ENCODE data around the gene ZBTB20. TPM values are rescaled to one million over a fixed set of nuclear protein-coding genes. Genes with fewer than 3 reads are reported as not detected.

ZBTB20 gene
- total and polyA plus RNA-seq, 2 donors (not counting 1 experiment from before 2014, with no cell fraction given) = 4.0 to 123 TPM

DNA sequence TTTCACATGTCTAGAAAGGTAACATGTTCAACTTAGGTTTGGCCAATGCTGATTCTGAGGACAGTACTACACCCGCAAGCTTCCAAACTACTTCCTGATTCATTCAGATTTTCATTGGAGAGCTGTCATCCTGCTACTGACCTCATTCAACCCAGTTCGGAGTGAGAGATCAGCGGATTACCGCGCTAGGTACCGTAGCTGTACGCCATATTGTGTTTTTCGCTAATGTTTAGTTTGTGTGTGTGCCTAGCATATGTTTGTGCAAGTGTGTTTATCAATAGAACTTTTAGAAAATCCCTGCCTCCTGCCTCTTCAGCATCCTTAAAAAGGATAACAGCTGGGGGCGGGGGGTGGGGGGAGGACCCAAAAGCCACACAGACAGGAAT is 1.1 kb downstream of the ZBTB20 start:
- CTCF ChIA-PET = interaction anchor here (0.7 to 1.4 kb wide), 4 partner anchors 23 to 55 kb away, joined by 3 read pairs; no protein-coding TSS in a partner anchor
- TF ChIP-seq, protein P1, sequence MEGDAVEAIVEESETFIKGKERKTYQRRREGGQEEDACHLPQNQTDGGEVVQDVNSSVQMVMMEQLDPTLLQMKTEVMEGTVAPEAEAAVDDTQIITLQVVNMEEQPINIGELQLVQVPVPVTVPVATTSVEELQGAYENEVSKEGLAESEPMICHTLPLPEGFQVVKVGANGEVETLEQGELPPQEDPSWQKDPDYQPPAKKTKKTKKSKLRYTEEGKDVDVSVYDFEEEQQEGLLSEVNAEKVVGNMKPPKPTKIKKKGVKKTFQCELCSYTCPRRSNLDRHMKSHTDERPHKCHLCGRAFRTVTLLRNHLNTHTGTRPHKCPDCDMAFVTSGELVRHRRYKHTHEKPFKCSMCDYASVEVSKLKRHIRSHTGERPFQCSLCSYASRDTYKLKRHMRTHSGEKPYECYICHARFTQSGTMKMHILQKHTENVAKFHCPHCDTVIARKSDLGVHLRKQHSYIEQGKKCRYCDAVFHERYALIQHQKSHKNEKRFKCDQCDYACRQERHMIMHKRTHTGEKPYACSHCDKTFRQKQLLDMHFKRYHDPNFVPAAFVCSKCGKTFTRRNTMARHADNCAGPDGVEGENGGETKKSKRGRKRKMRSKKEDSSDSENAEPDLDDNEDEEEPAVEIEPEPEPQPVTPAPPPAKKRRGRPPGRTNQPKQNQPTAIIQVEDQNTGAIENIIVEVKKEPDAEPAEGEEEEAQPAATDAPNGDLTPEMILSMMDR (IDR thresholded peaks at IDR 0.05) = no peak
- TF ChIP-seq EZH2 (IDR thresholded peaks at IDR 0.05; ENCODE audit: borderline replicate concordance, insufficient read depth, low read depth, low read length, poor library complexity, severe bottlenecking) = no peak
- H3K4me3 ChIP-seq (ENCODE audit: control extremely low read depth in 1 of 5, extremely low read depth in 1 of 5, insufficient read depth in 1 of 5, low read depth in 2 of 5, low read length in 4 of 5) = peak overlapping the region; percentile 77 to 84 (median 82)

DNA sequence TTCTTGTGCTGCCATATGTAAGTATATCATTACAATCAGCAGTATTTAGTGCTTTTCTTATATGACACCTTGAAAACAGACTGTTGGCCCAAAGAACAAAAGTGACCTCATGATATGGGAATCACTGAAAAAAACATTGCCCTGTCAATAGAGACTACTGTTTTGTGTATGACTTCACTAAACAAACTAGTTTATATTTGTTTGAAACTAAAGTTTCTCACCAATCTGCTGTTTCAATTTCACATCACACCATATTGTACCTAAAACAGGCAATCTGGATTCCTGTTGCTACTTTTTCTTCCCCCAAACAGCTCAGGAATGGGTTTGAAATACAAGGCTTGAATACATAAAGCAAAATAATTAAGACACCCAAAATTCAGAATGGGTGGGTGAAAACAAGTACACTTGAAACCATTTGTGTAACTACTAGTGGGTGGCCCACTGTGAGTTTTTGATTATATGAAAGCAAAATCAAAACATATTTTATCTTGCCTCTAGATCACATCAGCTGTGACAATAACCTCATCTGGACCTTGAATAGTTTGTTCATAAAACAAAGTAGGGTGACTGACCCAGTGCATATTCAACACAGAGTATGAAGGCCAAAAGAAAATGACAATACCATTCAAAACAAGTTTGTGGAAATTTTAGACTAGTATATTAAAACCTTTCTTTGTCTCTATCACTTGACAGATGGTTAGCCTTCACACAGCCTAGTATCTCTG is 5.9 kb downstream of the ZBTB20 start:
- H3K4me3 Mint-ChIP-seq = no peak overlapping the region
- Histone ChIP-seq H3K27me3 (replicated peaks in 1 of 4; ENCODE audit: control extremely low read depth in 1 of 4, control insufficient read depth in 3 of 4, insufficient read depth in 4 of 4, low read length in 3 of 4) (no peaks in the 10 kb centered on the region), H3K79me2 (ENCODE audit: control insufficient read depth, insufficient read depth, low read length) (peaks cover 80% of the 10 kb centered on the region), H4K20me1 (ENCODE audit: control insufficient read depth, insufficient read depth, low read length, poor library complexity, severe bottlenecking) (peaks cover 13% of the 10 kb centered on the region), H2AFZ (ENCODE audit: insufficient read depth, low read depth, low read length, poor library complexity, severe bottlenecking) (no peak overlapping the region), H3K36me3 (replicated peaks in 1 of 2; ENCODE audit: control extremely low read depth in 1 of 2, control insufficient read depth in 1 of 2, extremely low read depth in 1 of 2, insufficient read depth in 2 of 2, low read length in 1 of 2) (peaks cover 0 to 3% of the 10 kb centered on the region in 2 experiments), H3K27ac (ENCODE audit: low read length in 2 of 2) (no peak overlapping the region), H3K4me3 (ENCODE audit: control extremely low read depth in 1 of 5, extremely low read depth in 1 of 5, insufficient read depth in 1 of 5, low read depth in 2 of 5, low read length in 4 of 5) (no peak overlapping the region), H3K4me2 (replicated peaks; ENCODE audit: low read depth, low read length, poor library complexity, severe bottlenecking) (no peak overlapping the region), H3K9me3 (ENCODE audit: control extremely low read depth in 1 of 3, control insufficient read depth in 2 of 3, insufficient read depth in 1 of 3, low read length in 2 of 3) (no peaks in the 10 kb centered on the region), H3K9ac (ENCODE audit: low read length) (no peak overlapping the region), H3K4me1 (ENCODE audit: control insufficient read depth in 2 of 2, insufficient read depth in 2 of 2, low read length in 2 of 2) (peaks cover 5 to 9% of the 10 kb centered on the region in 2 donors)
- H3K27ac Mint-ChIP-seq = no peak overlapping the region
- POLR2A ChIA-PET = no interaction called here
- CTCF ChIA-PET = no interaction called here
- intact Hi-C loops (cut with micrococcal nuclease) = loop anchor here (10.0 kb wide), 2 partner anchors 1086 to 1306 kb away; partner anchors contain the start of genes CCDC191, GRAMD1C and QTRT2
- H3K4me1 Mint-ChIP-seq = peaks cover 42% of the 10 kb centered on the region
- no peaks in the 10 kb centered on the region for H3K27me3 Mint-ChIP-seq
- TF ChIP-seq, protein P1 (IDR thresholded peaks at IDR 0.05) = no peak
- TF ChIP-seq EZH2 (IDR thresholded peaks at IDR 0.05; ENCODE audit: borderline replicate concordance, insufficient read depth, low read depth, low read length, poor library complexity, severe bottlenecking) = no peak
- no peak for DNase-seq
- no peaks in the 10 kb centered on the region for H3K9me3 Mint-ChIP-seq (ENCODE audit: insufficient read depth)
- ATAC-seq (ENCODE audit: low read depth) = no peak

More for the DNA sequence above, 1.1 kb downstream of the ZBTB20 start:
- Mint-ChIP-seq H3K4me1 (peaks cover 39% of the 10 kb centered on the region), H3K27ac (peak overlapping the region; percentile 87), H3K9me3 (ENCODE audit: insufficient read depth) (no peaks in the 10 kb centered on the region), H3K4me3 (peak overlapping the region; percentile 88), H3K27me3 (no peaks in the 10 kb centered on the region)
- H4K20me1 ChIP-seq (ENCODE audit: control insufficient read depth, insufficient read depth, low read length, poor library complexity, severe bottlenecking) = no peaks in the 10 kb centered on the region
- H3K4me2 ChIP-seq (replicated peaks; ENCODE audit: low read depth, low read length, poor library complexity, severe bottlenecking) = peak overlapping the region; percentile 78
- H2AFZ ChIP-seq (ENCODE audit: insufficient read depth, low read depth, low read length, poor library complexity, severe bottlenecking) = peak overlapping the region; percentile 55
- no peaks in the 10 kb centered on the region for H3K27me3 ChIP-seq (replicated peaks in 1 of 4; ENCODE audit: control extremely low read depth in 1 of 4, control insufficient read depth in 3 of 4, insufficient read depth in 4 of 4, low read length in 3 of 4)
- 0% methylated on average over 1 of the region's 9 CpGs for WGBS (ENCODE audit: insufficient coverage)
- peaks cover 11 to 20% of the 10 kb centered on the region in 2 donors for H3K4me1 ChIP-seq (ENCODE audit: control insufficient read depth in 2 of 2, insufficient read depth in 2 of 2, low read length in 2 of 2)
- peak overlapping the region; percentile 97 to 99 for H3K27ac ChIP-seq (ENCODE audit: low read length in 2 of 2)
- peaks cover 0 to 2% of the 10 kb centered on the region in 2 experiments for H3K36me3 ChIP-seq (replicated peaks in 1 of 2; ENCODE audit: control extremely low read depth in 1 of 2, control insufficient read depth in 1 of 2, extremely low read depth in 1 of 2, insufficient read depth in 2 of 2, low read length in 1 of 2)
- POLR2A ChIA-PET = interaction anchor here (0.6 to 2.1 kb wide), 4 partner anchors 41 to 513 kb away, joined by 3 to 18 read pairs (median 6); no protein-coding TSS in a partner anchor
- ATAC-seq (ENCODE audit: low read depth) = no peak
- H3K9ac ChIP-seq (ENCODE audit: low read length) = peak overlapping the region; percentile 79
- H3K9me3 ChIP-seq (ENCODE audit: control extremely low read depth in 1 of 3, control insufficient read depth in 2 of 3, insufficient read depth in 1 of 3, low read length in 2 of 3) = peaks cover 0 to 4% (median 0%) of the 10 kb centered on the region in 3 donors
- intact Hi-C loops (cut with micrococcal nuclease) = loop anchor here (2.0 to 10.0 kb wide), 6 partner anchors 41 to 1311 kb away; partner anchors contain the start of genes CCDC191, GRAMD1C, QTRT2 and TIGIT
- DNase-seq = peak; percentile 65
- H3K79me2 ChIP-seq (ENCODE audit: control insufficient read depth, insufficient read depth, low read length) = peaks cover 61% of the 10 kb centered on the region

Data from B cell (primary cell).